NCI-H510A (cell line): ENCODE measurements around the gene C1orf35.

Experiments used
- DNase-seq: peaks from one replicate; lab custom pipeline; 2025; lab: John Stamatoyannopoulos, UW

The C1orf35 gene

DNA sequence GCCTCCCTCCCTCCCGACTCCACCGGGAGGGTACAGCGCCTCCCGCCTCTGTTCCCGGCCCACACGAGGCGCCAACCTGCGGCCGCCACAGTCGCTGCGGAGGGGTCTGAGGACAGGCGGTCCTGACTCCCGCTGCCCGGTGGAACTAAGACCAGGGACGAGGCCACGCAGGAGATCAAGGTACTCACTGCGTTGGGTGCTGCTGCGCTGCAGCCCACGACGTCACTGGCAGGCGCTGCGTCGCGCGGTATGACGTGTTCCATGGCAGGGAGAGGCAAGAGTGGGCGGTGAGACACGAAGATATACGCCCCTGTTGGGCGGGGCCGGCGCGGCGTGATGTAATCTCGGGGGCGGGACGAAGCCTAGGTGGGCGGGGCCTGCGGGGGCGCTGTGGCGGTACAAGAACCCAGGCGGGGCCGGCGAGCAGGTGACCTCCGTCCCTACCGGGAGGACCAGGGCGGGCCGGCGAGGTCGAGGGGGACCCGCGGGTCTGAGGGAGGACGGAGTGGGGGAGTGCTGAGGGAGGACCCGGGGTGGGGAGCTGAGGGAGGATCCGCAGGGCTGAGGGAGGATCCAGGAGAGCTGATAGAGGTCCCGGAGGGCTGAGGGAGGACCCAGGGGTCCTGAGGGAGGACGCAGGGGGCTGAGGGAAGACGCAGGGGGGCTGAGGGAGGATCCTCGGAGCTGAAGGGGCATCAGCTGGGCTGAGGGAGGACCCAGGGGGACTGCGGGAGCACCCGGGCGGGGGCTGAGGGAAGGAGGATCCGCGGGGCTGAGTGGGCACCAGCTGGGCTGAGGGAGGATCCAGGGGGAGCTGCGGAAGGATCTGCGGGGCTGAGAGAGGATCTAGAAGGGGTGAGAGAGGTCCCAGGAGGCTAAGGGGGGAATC is 6.2 kb upstream of the C1orf35 start, which contains the start of gene MRPL55:
MRPL55 (minus strand) TSS at position 227 of the 889 bp plus-strand sequence. CDS start 1,039 bp downstream, outside the sequence.
- DNase-seq, result peak; percentile 93

DNA sequence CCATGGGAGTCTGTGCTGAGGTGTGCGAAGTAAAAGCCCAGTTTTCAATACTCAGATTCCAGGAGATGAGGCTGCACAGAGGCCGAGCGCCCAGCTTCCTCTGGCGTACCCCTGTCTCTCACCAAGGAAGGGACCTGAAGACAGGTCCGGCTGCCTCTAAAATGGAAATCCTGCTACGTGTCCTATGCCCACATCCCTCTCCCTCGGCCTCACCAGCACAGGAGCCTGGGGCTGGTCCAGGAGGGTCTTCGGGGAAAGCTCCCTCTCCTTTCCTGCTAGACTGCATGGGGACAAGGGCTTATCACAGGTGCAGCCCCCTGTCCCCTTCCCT is 5.6 kb upstream of the C1orf35 start:
- DNase-seq, result no peak

GRCh38 chr1:228108055-228108690 is 5.0 kb upstream of the C1orf35 start:
- DNase-seq, result no peak

- DNase-seq, result no peak
These were observed 4.5 kb upstream of the C1orf35 start for GRCh38 chr1:228107636-228108035.

DNA sequence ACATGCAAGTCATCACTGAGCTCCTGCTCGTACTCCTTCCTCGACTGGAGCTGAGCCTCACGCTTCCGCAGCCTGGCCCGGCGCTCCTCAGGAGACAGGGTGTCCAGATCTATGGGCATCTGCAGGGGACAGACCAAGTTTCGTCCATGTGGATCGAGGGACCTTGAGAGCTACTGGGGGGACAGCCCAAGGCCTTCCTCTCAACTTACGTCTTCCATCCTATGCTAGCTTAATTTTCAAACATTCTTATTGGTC is 3.6 kb upstream of the C1orf35 start:
- DNase-seq, result no peak

- DNase-seq, result no peak
These were observed 3.1 kb upstream of the C1orf35 start for GRCh38 chr1:228105996-228106799.

GRCh38 chr1:228105270-228105995 is 2.3 kb upstream of the C1orf35 start:
- DNase-seq, result no peak

DNA sequence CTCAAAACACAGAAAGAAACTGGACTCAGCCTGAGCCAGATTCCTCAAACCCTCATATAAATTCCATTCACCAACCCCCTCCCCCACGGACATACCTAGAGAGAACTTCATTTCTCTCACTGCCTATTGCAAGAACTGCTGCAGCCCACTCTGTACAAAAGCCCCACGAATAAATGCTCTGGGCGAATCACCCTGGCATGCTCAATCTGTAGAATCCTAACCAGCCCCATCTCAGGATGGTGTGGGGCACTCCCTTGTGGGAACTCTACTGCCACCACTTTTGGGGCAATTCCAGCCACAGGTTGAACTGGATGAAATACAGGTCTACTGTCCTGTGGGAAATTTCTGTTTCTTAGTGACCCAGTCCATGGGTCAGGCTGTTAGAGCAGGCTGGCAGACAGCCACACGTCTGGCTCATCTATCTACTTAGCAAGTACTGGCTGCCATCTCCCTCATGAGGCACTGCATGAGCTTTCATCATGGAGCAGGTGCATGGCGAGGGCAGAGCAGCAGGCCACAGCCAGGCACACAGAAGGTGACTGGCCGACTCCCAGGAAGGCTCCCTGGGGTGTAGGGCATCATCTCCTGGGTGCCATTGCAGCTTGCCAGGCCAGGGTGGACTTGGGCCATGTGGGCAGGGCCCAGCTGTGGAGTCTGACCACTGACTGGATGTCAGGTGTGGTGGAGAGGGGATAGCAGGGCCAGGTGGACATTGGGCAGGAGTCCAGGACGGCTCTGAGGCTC is 1.6 kb upstream of the C1orf35 start:
- no peak for DNase-seq

DNA sequence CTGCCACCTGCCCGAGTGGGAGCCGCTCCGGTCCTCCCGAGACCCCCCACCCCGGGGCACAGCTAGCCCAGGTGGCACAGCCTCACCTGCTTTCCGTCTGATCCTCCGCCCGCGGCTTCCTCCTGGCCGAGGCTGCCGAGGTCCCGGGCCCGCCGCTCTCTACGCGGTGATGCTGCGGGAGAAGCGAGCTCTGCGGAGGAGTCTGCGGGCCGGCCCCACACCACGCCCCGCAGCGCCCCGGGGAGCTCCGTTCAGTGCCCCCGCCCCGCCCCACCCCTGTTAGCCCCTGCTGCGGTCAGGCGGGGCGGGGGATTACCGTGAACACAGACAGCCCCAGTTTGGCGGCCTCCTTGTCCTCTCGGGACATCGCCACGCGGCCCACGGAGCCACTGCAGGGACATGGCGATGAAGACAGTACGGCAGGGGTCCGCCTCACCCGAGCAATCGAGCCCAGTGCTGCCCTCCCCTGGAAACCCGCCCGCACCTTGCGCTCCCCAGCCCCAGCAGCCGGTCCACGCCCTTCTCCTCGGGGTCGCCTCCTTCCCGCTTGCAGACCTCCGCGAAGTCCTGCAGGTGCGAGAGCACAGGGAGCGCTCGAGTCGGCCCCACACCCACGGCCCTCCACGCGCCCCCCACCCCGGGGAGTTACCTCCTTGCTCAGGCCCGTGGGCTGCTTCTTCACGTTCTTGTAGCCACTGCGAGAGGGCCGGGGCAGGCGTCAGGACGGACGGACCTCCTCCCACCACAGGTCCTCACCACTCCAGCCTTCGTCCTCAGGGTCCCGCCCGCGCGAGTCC is 933 bp downstream of the C1orf35 start:
- no peak for DNase-seq

- no peak for DNase-seq
These were observed 1.5 kb downstream of the C1orf35 start for GRCh38 chr1:228101614-228101993.

DNA sequence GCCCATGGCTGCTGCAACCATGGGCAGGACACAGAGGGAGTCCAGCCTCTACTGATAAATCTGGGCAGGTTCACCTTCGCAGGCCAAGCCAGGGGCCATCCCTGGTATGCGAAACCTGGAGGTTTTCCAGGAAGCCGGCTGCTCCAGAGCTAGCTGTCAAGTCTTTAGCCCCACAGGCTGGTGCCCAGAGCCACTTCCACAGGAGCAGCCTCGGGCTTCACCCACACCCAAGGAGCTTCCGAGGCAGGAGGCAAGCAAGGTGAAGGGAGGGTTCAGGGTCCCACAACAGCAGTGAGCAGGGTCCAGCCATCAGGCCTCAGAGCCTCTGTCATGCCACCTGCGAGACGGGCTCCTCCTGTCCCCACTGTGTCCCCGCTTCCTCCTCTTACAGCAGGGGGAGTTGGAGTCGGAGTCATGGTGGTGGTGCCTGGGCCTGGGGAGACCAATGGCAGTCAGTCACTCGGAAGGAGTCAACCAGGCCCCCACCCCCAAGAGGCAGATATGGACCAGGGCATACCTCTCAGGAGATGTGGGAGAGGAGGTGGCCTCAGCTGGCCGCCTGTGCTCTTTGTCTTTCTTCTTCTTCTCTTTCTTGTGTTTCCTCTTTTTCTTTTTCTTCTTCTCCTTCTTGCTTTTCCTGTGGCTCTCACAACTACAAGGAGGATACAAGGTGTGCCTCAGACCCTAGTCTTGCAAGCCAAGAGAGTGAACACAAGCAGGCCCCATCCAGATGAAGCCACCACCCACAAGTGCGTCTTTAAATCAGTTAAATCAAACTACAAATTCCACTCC is 2.1 kb downstream of the C1orf35 start:
- DNase-seq, result no peak

- no peak for DNase-seq
These were observed 3.8 kb downstream of the C1orf35 start for GRCh38 chr1:228099331-228099732.

GRCh38 chr1:228098323-228098931 is 4.7 kb downstream of the C1orf35 start:
- no peak for DNase-seq

DNA sequence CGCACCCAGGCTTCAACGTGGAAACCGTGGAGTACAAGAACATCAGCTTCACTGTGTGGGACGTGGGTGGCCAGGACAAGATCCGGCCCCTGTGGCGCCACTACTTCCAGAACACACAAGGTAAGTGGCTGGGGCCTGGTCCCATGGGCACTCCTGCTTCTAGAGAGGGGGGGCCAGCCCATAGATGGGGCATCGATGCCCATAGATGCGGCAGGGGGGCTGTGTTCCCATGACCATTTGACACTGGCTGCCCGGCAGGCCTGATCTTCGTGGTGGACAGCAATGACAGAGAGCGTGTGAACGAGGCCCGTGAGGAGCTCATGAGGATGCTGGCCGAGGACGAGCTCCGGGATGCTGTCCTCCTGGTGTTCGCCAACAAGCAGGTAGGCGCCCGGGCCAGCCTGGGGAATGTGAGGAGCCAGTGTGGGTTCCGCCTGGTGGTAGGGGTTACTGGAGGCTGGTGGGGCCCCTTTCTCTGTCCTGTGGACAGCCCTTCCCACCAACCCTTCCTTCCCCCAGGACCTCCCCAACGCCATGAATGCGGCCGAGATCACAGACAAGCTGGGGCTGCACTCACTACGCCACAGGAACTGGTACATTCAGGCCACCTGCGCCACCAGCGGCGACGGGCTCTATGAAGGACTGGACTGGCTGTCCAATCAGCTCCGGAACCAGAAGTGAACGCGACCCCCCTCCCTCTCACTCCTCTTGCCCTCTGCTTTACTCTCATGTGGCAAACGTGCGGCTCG is 5.6 kb downstream of the C1orf35 start:
- no peak for DNase-seq

DNA sequence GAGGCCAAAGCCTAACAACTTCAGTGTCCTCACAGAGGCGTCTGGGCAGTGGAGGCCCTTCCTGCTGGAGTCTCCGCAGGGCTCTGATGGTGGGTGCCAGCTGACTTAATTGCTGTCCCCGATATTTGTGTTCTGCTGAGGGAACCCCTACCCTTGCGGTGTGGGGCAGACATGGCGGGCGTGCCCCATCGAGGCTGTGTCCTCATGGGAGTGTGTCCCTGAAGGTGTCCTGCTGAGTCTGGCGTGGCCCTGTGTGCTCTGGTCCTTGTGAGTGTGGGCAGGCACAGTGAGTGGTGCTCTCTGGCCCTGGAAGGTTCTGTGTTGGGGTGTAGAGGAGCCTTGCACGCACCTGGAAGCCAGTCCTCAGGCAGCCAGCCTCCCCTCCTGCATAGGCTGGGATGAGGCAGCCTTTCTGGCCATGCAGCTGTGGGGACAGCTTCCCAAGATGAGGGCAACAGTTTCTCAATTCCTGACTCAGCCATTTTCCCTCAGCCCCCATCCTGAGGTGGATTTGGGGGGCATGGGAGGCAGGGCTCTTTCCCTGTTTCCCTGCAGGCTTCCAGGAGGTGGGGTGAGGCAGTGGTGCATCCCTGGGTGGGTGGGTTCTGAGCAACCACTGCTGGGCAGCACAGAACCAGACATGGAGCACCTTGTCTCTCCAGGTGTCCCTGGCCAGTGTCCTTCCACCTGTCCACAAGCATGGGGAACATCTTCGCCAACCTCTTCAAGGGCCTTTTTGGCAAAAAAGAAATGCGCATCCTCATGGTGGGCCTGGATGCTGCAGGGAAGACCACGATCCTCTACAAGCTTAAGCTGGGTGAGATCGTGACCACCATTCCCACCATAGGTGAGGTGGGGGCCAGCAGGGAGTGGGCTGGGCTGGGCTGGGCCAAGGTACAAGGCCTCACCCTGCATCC is 6.5 kb downstream of the C1orf35 start:
- no peak for DNase-seq

- no peak for DNase-seq
These were observed 7.2 kb downstream of the C1orf35 start for GRCh38 chr1:228095938-228096337.

DNA sequence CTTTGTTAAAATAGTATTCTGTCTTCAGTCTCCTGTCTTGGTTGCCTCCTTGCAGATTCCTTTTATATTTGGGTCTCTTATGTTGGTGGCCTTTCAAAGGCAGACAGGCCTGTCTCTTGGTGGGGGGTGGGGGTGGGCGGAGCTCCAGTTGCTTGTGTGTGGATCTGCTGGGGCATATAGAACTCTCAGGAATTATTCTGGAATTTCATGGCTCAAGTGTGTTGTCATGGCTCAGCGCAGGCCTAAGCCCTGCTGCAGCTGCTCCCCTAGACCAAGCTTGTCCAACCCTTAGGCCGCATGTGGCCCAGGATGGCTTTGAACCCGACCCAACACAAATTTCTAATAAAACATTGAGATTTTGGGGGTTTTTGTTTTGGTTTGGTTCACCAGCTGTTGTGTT is 8.0 kb downstream of the C1orf35 start:
- no peak for DNase-seq
